Smooth muscle cell (in vitro differentiated cells): ENCODE measurements around the gene ZDHHC14. TPM values are rescaled to one million over a fixed set of nuclear protein-coding genes. Genes with fewer than 3 reads are reported as not detected.

Experiments
- DNase-seq: peaks from one replicate; lab custom pipeline; 2025; ENCODE audit not compliant: unreplicated experiment; lab: John Stamatoyannopoulos, UW
- H2AFZ ChIP-seq: fragments of 200-600 bp; sonication (generic); 2 replicates; pipeline ENCODE4 v1.6.0; 2016; ENCODE audit warnings: antibody characterized with exemption, low read depth, mild to moderate bottlenecking
- H3F3A ChIP-seq: fragments of 200-600 bp; sonication (generic); 2 replicates; pipeline ENCODE4 v1.6.0; 2017; ENCODE audit warnings: antibody characterized with exemption, low read depth
- H3K27ac ChIP-seq: fragments of 200-600 bp; sonication (generic); 2 replicates; pipeline ENCODE4 v1.5.1; 2016; ENCODE audit warnings: low read depth, mild to moderate bottlenecking
- H3K27me3 ChIP-seq: fragments of 200-600 bp; sonication (generic); 2 replicates; pipeline ENCODE4 v1.6.1; 2016; ENCODE audit warnings: low read depth, mild to moderate bottlenecking
- H3K36me3 ChIP-seq: fragments of 200-600 bp; sonication (generic); 2 replicates; pipeline ENCODE4 v1.5.1; 2016; ENCODE audit warnings: low read depth
- H3K4me1 ChIP-seq: fragments of 200-600 bp; sonication (generic); 2 replicates; pipeline ENCODE4 v1.5.1; 2016; ENCODE audit warnings: low read depth
- H3K4me2 ChIP-seq: fragments of 200-600 bp; sonication (generic); 2 replicates; pipeline ENCODE4 v1.6.0; 2016; ENCODE audit warnings: mild to moderate bottlenecking
- H3K4me3 ChIP-seq: fragments of 200-600 bp; sonication (generic); 2 replicates; pipeline ENCODE4 v1.5.1; 2016; ENCODE audit warnings: mild to moderate bottlenecking
- H3K79me2 ChIP-seq: fragments of 200-600 bp; sonication (generic); 2 replicates; pipeline ENCODE4 v1.6.0; 2016; ENCODE audit warnings: low read depth, mild to moderate bottlenecking
- H3K9ac ChIP-seq: fragments of 200-600 bp; sonication (generic); 2 replicates; pipeline ENCODE4 v1.6.0; 2016; ENCODE audit warnings: low read depth
- H3K9me3 ChIP-seq: fragments of 200-600 bp; sonication (generic); replicated peaks from 2 replicates; pipeline ENCODE4 v1.5.1; 2016; ENCODE audit warnings: low read depth
- H4K20me1 ChIP-seq: fragments of 200-600 bp; sonication (generic); 2 replicates; pipeline ENCODE4 v1.6.0; 2016; ENCODE audit warnings: low read depth
- CTCF ChIP-seq: fragments of 200-600 bp; sonication (generic); IDR thresholded peaks from 2 replicates; pipeline ENCODE4 v1.5.1; 2017; ENCODE audit warnings: borderline replicate concordance, mild to moderate bottlenecking, antibody characterized with exemption; ENCODE audit not compliant: insufficient read depth, poor library complexity, severe bottlenecking
- WGBS: methylation state at CpG from one replicate; pipeline ENCODE4 v1.1.7; 2016; ENCODE audit warnings: low lambda C conversion rate; 5-methylcytosine and 5-hydroxymethylcytosine counted together
- polyA plus RNA-seq: library from polyadenylated mRNA; unstranded; fragments of >200 nt; fragmentation: Nextera tagmentation; extraction: Ambion mirVana; gene quantifications from 2 replicates; pipeline ENCODE4 v1.2.1, GENCODE V29; 2016
- total RNA-seq: library from RNA; depleted of rRNA; stranded (reverse); fragments of >200 nt; gene quantifications from 2 replicates; pipeline ENCODE4 v1.2.3, GENCODE V29; 2014

Gene ZDHHC14
- total and polyA plus RNA-seq, 2 experiments from 2014 or later, result 1.3 to 1.6 TPM

- H3F3A ChIP-seq, result no peaks in the 10 kb centered on the region
- H3K4me3 ChIP-seq, result no peak overlapping the region
- DNase-seq, result peak; percentile 10
- no peak overlapping the region for H3K9ac ChIP-seq
- WGBS, result 60% methylated on average over 7 of the region's 7 CpGs
- no peak overlapping the region for H3K27ac ChIP-seq
- no peak overlapping the region for H3K4me2 ChIP-seq
- no peaks in the 10 kb centered on the region for H3K27me3 ChIP-seq
- no peaks in the 10 kb centered on the region for H3K79me2 ChIP-seq
- H3K4me1 ChIP-seq, result no peaks in the 10 kb centered on the region
- no peak overlapping the region for H2AFZ ChIP-seq
- H3K9me3 ChIP-seq, result no peaks in the 10 kb centered on the region
- no peaks in the 10 kb centered on the region for H4K20me1 ChIP-seq
- no peaks in the 10 kb centered on the region for H3K36me3 ChIP-seq
- no peak for TF ChIP-seq CTCF
Observed at GRCh38 chr6:157656437-157656997, 275.5 kb downstream of the ZDHHC14 start.

- no peaks in the 10 kb centered on the region for H4K20me1 ChIP-seq
- no peaks in the 10 kb centered on the region for H3K9me3 ChIP-seq
- WGBS, result 88% methylated on average over 5 of the region's 5 CpGs
- H3K4me3 ChIP-seq, result no peak overlapping the region
- no peaks in the 10 kb centered on the region for H3K79me2 ChIP-seq
- no peaks in the 10 kb centered on the region for H3K4me1 ChIP-seq
- no peak overlapping the region for H3K9ac ChIP-seq
- no peaks in the 10 kb centered on the region for H3K27me3 ChIP-seq
- no peak overlapping the region for H2AFZ ChIP-seq
- DNase-seq, result no peak
- H3K27ac ChIP-seq, result no peak overlapping the region
- no peaks in the 10 kb centered on the region for H3F3A ChIP-seq
- H3K36me3 ChIP-seq, result no peaks in the 10 kb centered on the region
- no peak overlapping the region for H3K4me2 ChIP-seq
- no peak for TF ChIP-seq CTCF
Observed at GRCh38 chr6:157657754-157658153, 276.8 kb downstream of the ZDHHC14 start.

- Histone ChIP-seq H3K4me3 (no peak overlapping the region), H2AFZ (no peak overlapping the region), H3K27ac (no peak overlapping the region), H3K79me2 (no peaks in the 10 kb centered on the region), H3K9ac (no peak overlapping the region), H3K4me1 (no peaks in the 10 kb centered on the region), H3K4me2 (no peak overlapping the region), H3K27me3 (no peaks in the 10 kb centered on the region), H3F3A (no peaks in the 10 kb centered on the region), H3K36me3 (no peaks in the 10 kb centered on the region), H3K9me3 (no peaks in the 10 kb centered on the region), H4K20me1 (no peaks in the 10 kb centered on the region)
- no peak for DNase-seq
- no peak for TF ChIP-seq CTCF
- 89% methylated on average over 4 of the region's 4 CpGs for WGBS
Observed at GRCh38 chr6:157658301-157658700, 277.3 kb downstream of the ZDHHC14 start.
